WTC11 (cell line): ENCODE data around the gene ATF6B. TPM values are rescaled to one million over a fixed set of nuclear protein-coding genes. Genes with fewer than 3 reads are reported as not detected.
A peak's percentile ranks its signal among the peaks of the same experiment; 100 is the strongest.

Experiments
- ATAC-seq: fragments of 200-7000 bp; cut with Tn5 transposase; 2 replicates; pipeline ENCODE4 v1.10.0; 2021; ENCODE audit warnings: mild to moderate bottlenecking, moderate library complexity
- CTCF ChIA-PET: fragments of 300-600 bp; sonication (Branson Sonifier 250); formaldehyde crosslinking; loops from one replicate; lab custom pipeline; 2021; ENCODE audit warnings: antibody characterized with exemption; lab: Charles Lee
- POLR2A ChIA-PET: fragments of 350-600 bp; sonication (Branson Sonifier 250); formaldehyde crosslinking; loops from one replicate; lab custom pipeline; 2021; ENCODE audit warnings: antibody characterized with exemption; lab: Charles Lee
- DNase-seq: peaks from one replicate; pipeline ENCODE4 v3.0.0; 2021; ENCODE audit warnings: low spot score
- H3K27ac Mint-ChIP-seq: 2 replicates; pipeline ENCODE4 v1.8.0; 2021; ENCODE audit warnings: mixed read lengths
- H3K27me3 Mint-ChIP-seq: 2 replicates; pipeline ENCODE4 v1.8.0; 2021; ENCODE audit warnings: low read depth, mild to moderate bottlenecking, moderate library complexity, mixed read lengths
- H3K36me3 Mint-ChIP-seq: 2 replicates; pipeline ENCODE4 v1.8.0; 2021; ENCODE audit warnings: mixed read lengths
- H3K4me1 Mint-ChIP-seq: 2 replicates; pipeline ENCODE4 v1.8.0; 2022; ENCODE audit warnings: mixed read lengths
- H3K4me3 Mint-ChIP-seq: 2 replicates; pipeline ENCODE4 v1.8.0; 2021; ENCODE audit warnings: mild to moderate bottlenecking, moderate library complexity, mixed read lengths
- H3K9me3 Mint-ChIP-seq: 2 replicates; pipeline ENCODE4 v1.8.0; 2021; ENCODE audit warnings: mixed read lengths
- ATF1 ChIP-seq: sonication (generic); formaldehyde crosslinking; IDR thresholded peaks from 2 replicates; pipeline ENCODE4 v1.8.1; 2023; ENCODE audit warnings: mild to moderate bottlenecking, moderate library complexity, missing genetic modification reagents
- ATF6 ChIP-seq: sonication (generic); formaldehyde crosslinking; IDR thresholded peaks from 2 replicates; pipeline ENCODE4 v1.8.1; 2023; ENCODE audit warnings: mild to moderate bottlenecking, missing genetic modification reagents
- CBFB ChIP-seq: sonication (generic); formaldehyde crosslinking; IDR thresholded peaks from 2 replicates; pipeline ENCODE4 v1.8.1; 2022; ENCODE audit warnings: mild to moderate bottlenecking, low read depth, missing genetic modification reagents
- CTCF ChIP-seq: fragments of 200-600 bp; IDR thresholded peaks from 2 replicates; pipeline ENCODE4 v1.8.0; 2022; ENCODE audit warnings: antibody characterized with exemption
- E2F5 ChIP-seq: sonication (generic); formaldehyde crosslinking; IDR thresholded peaks from 2 replicates; pipeline ENCODE4 v1.8.1; 2022; ENCODE audit warnings: mild to moderate bottlenecking, moderate library complexity, missing genetic modification reagents
- ERG ChIP-seq: fragments of 250-450 bp; sonication (Bioruptor Pico); IDR thresholded peaks from 2 replicates; pipeline ENCODE4 v1.8.0; 2021; ENCODE audit warnings: mild to moderate bottlenecking
- FOXJ3 ChIP-seq: sonication (generic); formaldehyde crosslinking; IDR thresholded peaks from 2 replicates; pipeline ENCODE4 v1.9.0; 2021; ENCODE audit warnings: missing genetic modification reagents, mild to moderate bottlenecking, borderline replicate concordance
- IRF1 ChIP-seq: sonication (generic); formaldehyde crosslinking; IDR thresholded peaks from 2 replicates; pipeline ENCODE4 v1.8.0; 2023; ENCODE audit warnings: missing genetic modification reagents
- JAZF1 ChIP-seq: fragments of 250-450 bp; sonication (Bioruptor Pico); IDR thresholded peaks from 2 replicates; pipeline ENCODE4 v1.9.0; 2021; ENCODE audit warnings: moderate library complexity, mild to moderate bottlenecking, inconsistent platforms
- PRDM15 ChIP-seq: sonication (generic); formaldehyde crosslinking; IDR thresholded peaks from 2 replicates; pipeline ENCODE4 v1.8.0; 2022; ENCODE audit warnings: missing genetic modification reagents
- PREB ChIP-seq: sonication (generic); formaldehyde crosslinking; IDR thresholded peaks from 2 replicates; pipeline ENCODE4 v1.8.1; 2022; ENCODE audit warnings: mild to moderate bottlenecking, missing genetic modification reagents, moderate library complexity, borderline replicate concordance
- SOX15 ChIP-seq: fragments of 250-450 bp; sonication (Bioruptor Pico); IDR thresholded peaks from 2 replicates; pipeline ENCODE4 v1.9.0; 2021; ENCODE audit warnings: mild to moderate bottlenecking
- ZNF232 ChIP-seq: sonication (generic); formaldehyde crosslinking; IDR thresholded peaks from 2 replicates; pipeline ENCODE4 v1.8.0; 2022; ENCODE audit warnings: mild to moderate bottlenecking, missing genetic modification reagents
- ZNF423 ChIP-seq: fragments of 250-450 bp; sonication (Bioruptor Pico); IDR thresholded peaks from 2 replicates; pipeline ENCODE4 v2.1.2; 2022; ENCODE audit warnings: mild to moderate bottlenecking, moderate library complexity
- ZNF671 ChIP-seq: fragments of 250-450 bp; sonication (Bioruptor Pico); IDR thresholded peaks from 2 replicates; pipeline ENCODE4 v1.8.0; 2021; ENCODE audit warnings: mild to moderate bottlenecking
- total RNA-seq: library from RNA; stranded (reverse); gene quantifications from 3 replicates; pipeline ENCODE4 v1.2.3, GENCODE V29; 2021
- TF ChIP-seq, protein P1 (sequence below): sonication (generic); formaldehyde crosslinking; IDR thresholded peaks from 2 replicates; pipeline ENCODE4 v1.8.1; 2022; ENCODE audit warnings: missing genetic modification reagents, borderline replicate concordance
- TF ChIP-seq, protein P2 (sequence below): sonication (generic); formaldehyde crosslinking; IDR thresholded peaks from 2 replicates; pipeline ENCODE4 v1.8.0; 2023; ENCODE audit warnings: mild to moderate bottlenecking, missing genetic modification reagents

ATF6B gene
- total RNA-seq, 1 experiment from 2014 or later, result 47.5 TPM

DNA sequence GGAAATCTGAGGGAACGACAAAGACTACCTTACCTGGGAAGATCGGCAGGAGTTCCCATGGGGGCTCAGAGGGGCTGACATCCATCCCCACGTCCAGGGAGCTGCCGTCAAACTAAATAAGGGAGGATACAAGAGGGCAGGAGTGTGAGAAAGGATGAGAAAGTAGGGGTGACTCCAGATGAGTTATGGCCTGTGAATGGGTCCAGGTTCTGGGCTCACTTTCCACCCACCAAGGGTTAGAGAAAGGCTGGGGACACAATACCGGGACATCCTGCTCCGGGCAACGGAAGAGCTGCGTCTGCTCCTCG is 683 bp downstream of the ATF6B start:
- Mint-ChIP-seq H3K4me1 (peaks cover 23% of the 10 kb centered on the region), H3K36me3 (peaks cover 20% of the 10 kb centered on the region), H3K27me3 (no peaks in the 10 kb centered on the region), H3K4me3 (peak overlapping the region; percentile 99), H3K27ac (peak overlapping the region; percentile 99), H3K9me3 (no peaks in the 10 kb centered on the region)
- ChIA-PET CTCF (interaction anchor here (1.0 to 6.1 kb wide), 4 partner anchors 9 to 39 kb away, joined by 3 to 63 read pairs (median 16); partner anchors contain the start of gene EGFL8), POLR2A (interaction anchor here (1.0 kb wide), 2 partner anchors 26 to 63 kb away, joined by 3 to 7 read pairs; partner anchors contain the start of gene PBX2)
- no peak for ATAC-seq
- TF ChIP-seq ZNF232 (CRISPR knock-in tag) (no peak), E2F5 (CRISPR knock-in tag) (no peak), SOX15 (CRISPR knock-in tag) (no peak), PREB (no peak), JAZF1 (CRISPR knock-in tag) (no peak), CTCF (no peak), ATF6 (CRISPR knock-in tag) (no peak), ZNF423 (CRISPR knock-in tag) (no peak), CBFB (CRISPR knock-in tag) (no peak), ATF1 (CRISPR knock-in tag) (no peak), IRF1 (CRISPR knock-in tag) (no peak), ERG (CRISPR knock-in tag) (no peak), ZNF671 (CRISPR knock-in tag) (no peak), PRDM15 (CRISPR knock-in tag) (no peak), FOXJ3 (CRISPR knock-in tag) (no peak)
- TF ChIP-seq, protein P1, sequence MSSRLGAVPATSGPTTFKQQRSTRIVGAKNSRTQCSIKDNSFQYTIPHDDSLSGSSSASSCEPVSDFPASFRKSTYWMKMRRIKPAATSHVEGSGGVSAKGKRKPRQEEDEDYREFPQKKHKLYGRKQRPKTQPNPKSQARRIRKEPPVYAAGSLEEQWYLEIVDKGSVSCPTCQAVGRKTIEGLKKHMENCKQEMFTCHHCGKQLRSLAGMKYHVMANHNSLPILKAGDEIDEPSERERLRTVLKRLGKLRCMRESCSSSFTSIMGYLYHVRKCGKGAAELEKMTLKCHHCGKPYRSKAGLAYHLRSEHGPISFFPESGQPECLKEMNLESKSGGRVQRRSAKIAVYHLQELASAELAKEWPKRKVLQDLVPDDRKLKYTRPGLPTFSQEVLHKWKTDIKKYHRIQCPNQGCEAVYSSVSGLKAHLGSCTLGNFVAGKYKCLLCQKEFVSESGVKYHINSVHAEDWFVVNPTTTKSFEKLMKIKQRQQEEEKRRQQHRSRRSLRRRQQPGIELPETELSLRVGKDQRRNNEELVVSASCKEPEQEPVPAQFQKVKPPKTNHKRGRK (CRISPR knock-in tag), result no peak
- TF ChIP-seq, protein P2, sequence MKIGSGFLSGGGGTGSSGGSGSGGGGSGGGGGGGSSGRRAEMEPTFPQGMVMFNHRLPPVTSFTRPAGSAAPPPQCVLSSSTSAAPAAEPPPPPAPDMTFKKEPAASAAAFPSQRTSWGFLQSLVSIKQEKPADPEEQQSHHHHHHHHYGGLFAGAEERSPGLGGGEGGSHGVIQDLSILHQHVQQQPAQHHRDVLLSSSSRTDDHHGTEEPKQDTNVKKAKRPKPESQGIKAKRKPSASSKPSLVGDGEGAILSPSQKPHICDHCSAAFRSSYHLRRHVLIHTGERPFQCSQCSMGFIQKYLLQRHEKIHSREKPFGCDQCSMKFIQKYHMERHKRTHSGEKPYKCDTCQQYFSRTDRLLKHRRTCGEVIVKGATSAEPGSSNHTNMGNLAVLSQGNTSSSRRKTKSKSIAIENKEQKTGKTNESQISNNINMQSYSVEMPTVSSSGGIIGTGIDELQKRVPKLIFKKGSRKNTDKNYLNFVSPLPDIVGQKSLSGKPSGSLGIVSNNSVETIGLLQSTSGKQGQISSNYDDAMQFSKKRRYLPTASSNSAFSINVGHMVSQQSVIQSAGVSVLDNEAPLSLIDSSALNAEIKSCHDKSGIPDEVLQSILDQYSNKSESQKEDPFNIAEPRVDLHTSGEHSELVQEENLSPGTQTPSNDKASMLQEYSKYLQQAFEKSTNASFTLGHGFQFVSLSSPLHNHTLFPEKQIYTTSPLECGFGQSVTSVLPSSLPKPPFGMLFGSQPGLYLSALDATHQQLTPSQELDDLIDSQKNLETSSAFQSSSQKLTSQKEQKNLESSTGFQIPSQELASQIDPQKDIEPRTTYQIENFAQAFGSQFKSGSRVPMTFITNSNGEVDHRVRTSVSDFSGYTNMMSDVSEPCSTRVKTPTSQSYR, result no peak
- DNase-seq, result no peak
